Stomach smooth muscle (tissue), 2 donors: Measurements from ENCODE around the gene INSR.

Source experiments
- H3K27ac ChIP-seq: one replicate; pipeline ENCODE4 v1.7.0; 2013; ENCODE audit warnings: mild to moderate bottlenecking, low read length, inconsistent platforms
- H3K27me3 ChIP-seq, 2 donors: one replicate each; pipeline ENCODE4 v1.7.0; 2013; ENCODE audit warnings: low read length in 2 of 2; ENCODE audit not compliant: insufficient read depth in 2 of 2, control insufficient read depth in 1 of 2
- H3K36me3 ChIP-seq, 2 donors: one replicate each; pipeline ENCODE4 v1.7.0; 2013; ENCODE audit warnings: low read length in 2 of 2; ENCODE audit not compliant: control insufficient read depth in 2 of 2, insufficient read depth in 2 of 2
- H3K4me1 ChIP-seq: one replicate; pipeline ENCODE4 v1.7.0; 2013; ENCODE audit warnings: low read length; ENCODE audit not compliant: control insufficient read depth, insufficient read depth
- H3K4me3 ChIP-seq, 2 donors: one replicate each; pipeline ENCODE4 v1.7.0; 2013; ENCODE audit warnings: low read length in 2 of 2
- H3K9ac ChIP-seq, 2 donors: one replicate each; pipeline ENCODE4 v1.7.0; 2013; ENCODE audit warnings: low read length in 2 of 2, mild to moderate bottlenecking in 1 of 2
- H3K9me3 ChIP-seq, 2 donors: one replicate each; pipeline ENCODE4 v1.7.0; 2013; ENCODE audit warnings: low read length in 2 of 2; ENCODE audit not compliant: control insufficient read depth in 2 of 2
- donor health status: healthy.
- donor health status: Pancreatic carcinoma.

INSR gene

DNA sequence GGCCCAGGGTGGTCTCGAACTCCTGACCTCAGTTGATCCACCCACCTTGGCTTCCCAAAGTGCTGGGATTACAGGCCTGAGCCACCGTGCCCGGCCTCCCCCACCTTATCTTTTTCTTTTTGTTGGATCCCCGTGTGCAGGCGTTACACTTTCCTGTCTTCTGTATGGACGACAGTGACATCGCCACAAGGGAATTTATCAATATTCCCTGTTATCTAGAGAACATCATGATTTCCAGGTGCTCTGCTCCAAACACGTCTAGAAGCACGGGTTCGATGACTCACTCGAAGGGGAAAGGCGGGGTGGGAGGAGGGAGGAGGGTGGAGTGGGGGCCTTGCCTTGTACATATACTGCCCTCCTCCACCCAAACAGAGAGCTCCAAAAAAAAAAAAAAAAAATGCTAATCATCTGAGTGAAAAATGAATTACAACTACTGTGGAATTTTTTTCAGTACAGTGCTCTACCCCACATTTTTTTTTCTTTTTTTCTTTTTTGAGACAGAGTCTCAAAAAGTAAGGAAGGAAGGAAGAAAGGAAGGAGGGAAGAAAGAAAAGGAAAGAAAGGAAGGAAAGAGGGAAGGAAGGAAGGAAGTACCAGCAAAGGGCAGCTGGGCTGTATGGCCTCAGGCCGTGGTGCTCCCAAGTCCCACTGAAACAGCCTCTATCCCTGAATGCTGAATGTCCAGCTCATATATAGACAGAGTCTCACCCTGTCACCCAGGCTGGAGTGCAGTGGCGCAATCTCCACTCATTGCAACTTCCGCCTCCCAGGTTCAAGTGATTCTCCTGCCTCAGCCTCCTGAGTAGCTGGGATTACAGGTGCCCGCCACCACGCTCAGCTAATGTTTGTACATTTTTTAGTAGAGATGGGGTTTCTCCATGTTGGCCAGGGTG lies 36.8 kb downstream of the INSR start:
- no peak overlapping the region for H3K27ac ChIP-seq
- peaks cover 20% of the 10 kb centered on the region for H3K4me1 ChIP-seq

DNA sequence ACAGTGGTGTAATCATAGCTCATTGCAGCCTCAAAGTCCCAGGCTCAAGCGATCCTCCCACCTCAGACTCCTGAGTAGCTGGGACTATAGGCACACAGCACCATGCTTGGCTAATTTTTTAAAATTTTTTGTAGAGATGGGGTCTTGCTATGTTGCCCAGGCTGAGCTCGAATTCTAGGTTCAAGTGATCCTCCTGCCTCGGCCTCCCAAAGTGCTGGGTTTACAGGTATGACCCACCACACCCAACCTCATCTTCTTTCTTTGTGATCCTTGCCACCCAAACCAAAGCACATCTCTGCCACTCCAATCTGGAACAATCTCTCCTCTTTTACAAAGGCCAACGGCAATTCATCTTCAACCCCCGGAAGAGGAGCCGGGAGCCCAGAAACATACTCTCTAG lies 38.6 kb downstream of the INSR start:
- Histone ChIP-seq H3K9ac (no peak overlapping the region), H3K4me3 (no peak overlapping the region), H3K4me1 (peaks cover 10% of the 10 kb centered on the region), H3K27ac (no peak overlapping the region), H3K9me3 (no peaks in the 10 kb centered on the region), H3K36me3 (no peaks in the 10 kb centered on the region), H3K27me3 (no peaks in the 10 kb centered on the region)

More for the DNA sequence above, 36.8 kb downstream of the INSR start:
- no peak overlapping the region for H3K4me3 ChIP-seq
- no peaks in the 10 kb centered on the region for H3K9me3 ChIP-seq
- H3K36me3 ChIP-seq: no peaks in the 10 kb centered on the region
- no peak overlapping the region for H3K9ac ChIP-seq
- no peaks in the 10 kb centered on the region for H3K27me3 ChIP-seq

DNA sequence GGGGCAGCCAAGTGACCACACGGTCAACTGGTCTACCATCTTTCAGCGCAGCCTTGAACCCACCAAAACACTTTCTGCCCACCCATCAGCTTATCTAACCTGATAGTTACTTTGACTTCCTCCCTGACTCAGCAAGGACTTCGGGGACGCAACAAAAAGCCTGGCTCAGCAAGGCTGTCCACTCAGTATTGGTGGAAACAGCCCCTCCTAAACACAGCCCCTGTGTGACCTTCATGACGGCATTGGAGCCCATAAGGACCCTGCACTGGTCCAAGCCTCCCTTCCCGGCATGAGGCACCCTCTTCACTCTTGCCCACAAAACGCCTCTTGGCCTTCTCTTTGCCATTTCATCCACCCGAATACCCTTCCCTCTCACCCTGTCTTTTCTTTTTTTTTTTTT lies 39.1 kb downstream of the INSR start:
- Histone ChIP-seq H3K9ac (no peak overlapping the region), H3K9me3 (no peaks in the 10 kb centered on the region), H3K4me3 (no peak overlapping the region), H3K4me1 (peaks cover 6% of the 10 kb centered on the region), H3K27me3 (no peaks in the 10 kb centered on the region), H3K27ac (no peak overlapping the region), H3K36me3 (no peaks in the 10 kb centered on the region)

DNA sequence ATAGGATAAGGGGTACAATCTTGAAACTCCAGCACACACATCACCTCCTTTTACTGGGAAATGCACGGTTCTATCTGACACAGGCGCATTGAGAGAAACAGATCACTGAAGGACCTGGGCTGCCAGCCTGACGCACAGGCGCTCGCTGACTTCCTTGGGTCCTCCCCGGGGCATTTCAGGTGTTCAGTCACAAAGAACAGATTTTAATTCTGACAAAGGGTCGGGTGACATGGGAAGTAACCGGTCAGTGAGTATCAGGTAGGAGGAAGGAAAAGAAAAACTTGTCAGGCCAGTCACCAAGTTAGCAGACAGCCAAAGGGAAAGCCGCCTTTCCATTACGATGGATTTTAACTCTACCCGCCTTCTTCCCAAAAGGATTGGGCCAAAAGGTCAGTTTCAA lies 39.6 kb downstream of the INSR start:
- Histone ChIP-seq H3K9me3 (no peaks in the 10 kb centered on the region), H3K9ac (no peak overlapping the region), H3K27ac (no peak overlapping the region), H3K27me3 (no peaks in the 10 kb centered on the region), H3K4me1 (peaks cover 4% of the 10 kb centered on the region), H3K36me3 (no peaks in the 10 kb centered on the region), H3K4me3 (no peak overlapping the region)

DNA sequence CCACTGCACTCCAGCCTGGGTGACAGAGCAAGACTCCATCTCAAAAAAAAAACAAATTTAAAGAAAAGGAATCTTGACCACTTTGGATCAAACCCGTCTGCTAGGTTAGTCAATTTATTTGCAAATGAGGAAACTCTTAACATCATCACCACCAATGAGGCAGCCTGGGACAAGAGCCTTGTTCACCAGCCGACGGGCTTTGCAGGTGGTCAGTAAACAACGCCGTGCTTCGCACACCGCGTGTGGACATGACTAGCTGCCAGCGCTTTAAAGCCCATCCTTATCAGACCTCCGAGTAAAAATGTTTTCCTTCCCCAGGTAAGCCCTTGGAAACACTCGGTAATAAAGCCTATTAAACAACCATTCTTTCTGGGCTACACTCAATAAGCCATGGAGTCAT lies 41.9 kb downstream of the INSR start:
- Histone ChIP-seq H3K9ac (no peak overlapping the region), H3K4me3 (no peak overlapping the region), H3K27ac (no peak overlapping the region), H3K27me3 (no peaks in the 10 kb centered on the region), H3K4me1 (peaks cover 4% of the 10 kb centered on the region), H3K9me3 (no peaks in the 10 kb centered on the region), H3K36me3 (no peaks in the 10 kb centered on the region)

DNA sequence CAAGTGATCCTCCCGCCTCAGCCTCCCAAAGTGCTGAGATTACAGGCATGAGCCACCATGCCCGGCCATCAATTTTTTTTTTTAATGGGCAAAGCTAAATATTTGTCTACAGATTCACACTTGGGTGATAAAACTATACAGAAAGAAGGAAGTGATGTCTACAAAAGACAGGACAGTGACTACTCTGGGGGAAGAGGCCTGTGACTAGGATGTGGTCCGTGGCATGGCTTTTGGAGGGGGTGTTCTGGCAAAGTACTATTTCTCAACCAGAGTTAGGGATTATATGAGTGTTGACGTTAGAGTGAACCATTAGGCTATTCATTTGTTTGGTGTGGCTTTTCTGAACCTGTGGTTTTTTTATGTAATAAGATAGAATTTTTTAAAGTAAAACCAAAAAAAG lies 42.7 kb downstream of the INSR start:
- no peak overlapping the region for H3K4me3 ChIP-seq
- no peaks in the 10 kb centered on the region for H3K36me3 ChIP-seq
- H3K9ac ChIP-seq: no peak overlapping the region
- peaks cover 4% of the 10 kb centered on the region for H3K4me1 ChIP-seq
- no peak overlapping the region for H3K27ac ChIP-seq
- no peaks in the 10 kb centered on the region for H3K27me3 ChIP-seq
- H3K9me3 ChIP-seq: peaks cover 3 to 5% of the 10 kb centered on the region in 2 donors

DNA sequence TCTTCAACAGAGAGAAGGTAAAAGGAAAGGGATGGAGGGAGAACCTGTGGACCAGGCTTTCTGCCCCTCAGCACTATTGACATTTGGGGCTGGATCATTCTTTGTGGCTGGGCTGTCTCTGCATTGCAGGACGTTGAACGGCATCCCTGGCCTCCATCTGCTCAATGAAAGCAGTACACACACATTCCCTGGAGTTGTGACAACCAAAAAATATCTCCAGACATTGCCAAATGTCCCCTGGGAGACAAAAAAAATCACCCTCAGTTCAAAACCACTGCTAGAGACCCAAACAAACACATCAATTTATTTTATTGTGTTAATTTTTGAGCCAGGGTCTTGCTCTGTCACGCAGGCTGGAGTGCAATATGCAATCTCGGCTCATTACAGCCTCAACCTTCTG lies 43.3 kb downstream of the INSR start:
- H3K9ac ChIP-seq: no peak overlapping the region
- peaks cover 4 to 8% of the 10 kb centered on the region in 2 donors for H3K9me3 ChIP-seq
- H3K27me3 ChIP-seq: no peaks in the 10 kb centered on the region
- no peak overlapping the region for H3K27ac ChIP-seq
- H3K36me3 ChIP-seq: peaks cover 0 to 2% of the 10 kb centered on the region in 2 donors
- H3K4me1 ChIP-seq: peaks cover 4% of the 10 kb centered on the region
- H3K4me3 ChIP-seq: no peak overlapping the region

DNA sequence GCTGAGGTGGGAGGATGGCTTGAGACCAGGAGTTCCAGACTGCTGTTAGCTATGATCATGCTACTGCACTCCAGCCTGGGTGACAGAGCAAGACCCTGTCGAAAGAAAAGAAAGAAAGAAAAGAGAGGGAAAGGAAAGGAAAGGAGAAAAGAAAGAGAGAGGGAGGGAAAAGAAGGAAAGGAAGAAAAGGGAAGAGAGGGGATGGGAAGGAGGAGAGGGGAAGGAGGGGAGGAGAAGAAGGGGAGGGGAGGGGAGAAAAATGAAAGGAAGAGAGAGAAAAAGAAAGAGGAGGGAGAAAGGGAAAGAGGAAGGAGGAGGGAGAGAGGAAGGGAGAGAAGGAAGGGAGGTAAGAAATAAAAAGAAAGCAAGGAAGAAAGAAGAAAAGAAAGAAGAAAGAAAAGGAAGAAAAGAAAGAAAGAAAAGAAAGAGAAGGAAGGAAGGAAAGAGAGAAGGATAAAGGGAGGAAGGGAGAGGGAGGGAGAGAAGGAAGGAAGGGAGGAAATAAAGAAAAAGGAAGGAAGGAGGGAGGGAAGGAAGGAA lies 44.1 kb downstream of the INSR start:
- H3K27ac ChIP-seq: no peak overlapping the region
- peaks cover 4% of the 10 kb centered on the region for H3K4me1 ChIP-seq
- H3K9ac ChIP-seq: no peak overlapping the region
- H3K9me3 ChIP-seq: peaks cover 4 to 8% of the 10 kb centered on the region in 2 donors
- H3K36me3 ChIP-seq: peaks cover 0 to 2% of the 10 kb centered on the region in 2 donors
- H3K27me3 ChIP-seq: no peaks in the 10 kb centered on the region
- H3K4me3 ChIP-seq: no peak overlapping the region

DNA sequence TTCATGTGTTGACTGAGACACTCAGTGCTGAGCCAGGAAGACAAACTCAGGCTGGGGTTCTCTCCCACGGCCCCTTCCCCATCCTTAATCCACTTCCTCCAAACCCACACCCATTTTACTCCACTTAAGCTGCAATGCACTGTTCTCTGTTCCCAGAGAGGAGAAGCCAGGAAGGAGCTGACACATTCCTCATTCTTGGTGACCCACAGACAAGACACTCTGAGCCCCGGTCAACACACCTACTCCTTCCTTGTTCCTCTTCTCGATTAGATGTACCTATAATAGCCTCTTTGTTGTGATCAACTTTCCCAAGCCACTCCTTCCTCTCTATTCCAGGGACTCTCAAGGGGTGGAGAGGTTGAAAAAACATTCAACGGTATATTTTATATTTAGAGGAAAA lies 47.1 kb downstream of the INSR start:
- Histone ChIP-seq H3K36me3 (peaks cover 0 to 2% of the 10 kb centered on the region in 2 donors), H3K27ac (no peak overlapping the region), H3K4me1 (peaks cover 8% of the 10 kb centered on the region), H3K27me3 (no peaks in the 10 kb centered on the region), H3K9ac (no peak overlapping the region), H3K4me3 (no peak overlapping the region), H3K9me3 (peaks cover 4 to 8% of the 10 kb centered on the region in 2 donors)

DNA sequence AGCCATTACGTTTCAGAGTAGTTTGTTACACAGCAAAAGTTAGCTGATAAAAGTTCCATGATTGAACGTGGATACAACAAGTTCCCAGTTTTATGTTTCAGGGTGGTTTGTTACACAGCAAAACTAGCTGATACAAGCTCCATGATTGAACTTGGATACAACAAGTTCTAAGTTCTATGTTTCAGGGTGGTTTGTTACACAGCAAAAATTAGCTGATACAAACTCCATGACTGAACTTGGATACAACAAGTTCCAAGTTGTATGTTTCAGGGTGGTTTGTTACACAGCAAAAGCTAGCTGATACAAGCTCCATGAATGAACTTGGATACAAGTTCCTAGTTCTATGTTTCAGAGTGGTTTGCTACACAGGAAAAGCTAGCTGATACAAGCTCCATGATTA lies 47.6 kb downstream of the INSR start:
- Histone ChIP-seq H3K27ac (no peak overlapping the region), H3K4me1 (peaks cover 8% of the 10 kb centered on the region), H3K4me3 (no peak overlapping the region), H3K9ac (no peak overlapping the region), H3K36me3 (peaks cover 0 to 2% of the 10 kb centered on the region in 2 donors), H3K9me3 (peaks cover 4 to 8% of the 10 kb centered on the region in 2 donors), H3K27me3 (no peaks in the 10 kb centered on the region)
